ENCODE measurements around the gene HMX1. TPM values are rescaled to one million over a fixed set of nuclear protein-coding genes. Genes with fewer than 3 reads are reported as not detected.

The HMX1 gene
- total RNA-seq, 1 donor from 2014 or later: not detected

DNA sequence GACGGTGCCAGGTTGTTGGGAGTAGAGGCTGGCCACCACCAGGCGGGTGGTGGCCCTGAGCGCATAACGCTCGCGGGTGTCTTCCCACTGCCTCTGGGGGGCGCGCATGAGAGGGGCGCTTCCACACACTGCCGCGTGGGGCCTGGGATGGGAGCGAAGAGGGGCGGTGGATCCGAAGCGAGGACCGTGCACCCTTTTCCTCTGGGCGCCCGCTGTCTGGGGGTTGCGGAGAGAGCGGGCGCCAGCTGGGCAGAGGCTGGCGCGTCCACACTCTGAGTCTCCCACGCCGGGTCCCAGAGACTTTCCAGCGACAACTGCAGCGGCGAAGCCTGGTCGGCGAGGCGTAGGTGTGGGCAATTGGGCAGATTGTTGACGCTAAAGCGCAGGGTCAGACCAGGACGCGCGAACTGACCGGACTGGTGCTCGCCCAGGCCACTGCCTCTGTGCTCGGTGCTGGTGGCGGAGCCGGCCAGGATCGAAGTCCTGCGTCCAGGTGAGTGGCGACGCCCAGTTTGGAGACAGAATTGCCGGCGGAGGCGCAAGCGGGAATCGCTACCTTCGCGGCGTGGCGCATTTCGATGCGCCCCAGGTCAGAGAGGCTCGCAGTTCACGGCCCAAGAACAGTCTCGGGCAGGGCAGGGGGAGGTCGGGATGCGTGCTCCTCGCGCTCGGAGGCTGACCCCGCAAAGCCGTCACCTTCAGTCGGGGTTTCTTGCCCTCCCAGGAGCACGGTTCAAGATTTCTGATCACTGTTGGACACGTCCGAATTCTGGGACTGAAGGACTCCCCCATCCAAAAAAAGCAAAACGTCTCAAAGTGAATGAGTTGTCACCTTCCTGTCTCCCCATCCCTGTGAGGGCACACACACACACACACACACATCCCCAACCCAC lies 2.6 kb upstream of the HMX1 start:
- DNase-seq (ENCODE audit: low spot score): no peak
- no peaks in the 10 kb centered on the region for H3K9me3 Mint-ChIP-seq (ENCODE audit: unreplicated experiment)
- TF ChIP-seq, protein P1, sequence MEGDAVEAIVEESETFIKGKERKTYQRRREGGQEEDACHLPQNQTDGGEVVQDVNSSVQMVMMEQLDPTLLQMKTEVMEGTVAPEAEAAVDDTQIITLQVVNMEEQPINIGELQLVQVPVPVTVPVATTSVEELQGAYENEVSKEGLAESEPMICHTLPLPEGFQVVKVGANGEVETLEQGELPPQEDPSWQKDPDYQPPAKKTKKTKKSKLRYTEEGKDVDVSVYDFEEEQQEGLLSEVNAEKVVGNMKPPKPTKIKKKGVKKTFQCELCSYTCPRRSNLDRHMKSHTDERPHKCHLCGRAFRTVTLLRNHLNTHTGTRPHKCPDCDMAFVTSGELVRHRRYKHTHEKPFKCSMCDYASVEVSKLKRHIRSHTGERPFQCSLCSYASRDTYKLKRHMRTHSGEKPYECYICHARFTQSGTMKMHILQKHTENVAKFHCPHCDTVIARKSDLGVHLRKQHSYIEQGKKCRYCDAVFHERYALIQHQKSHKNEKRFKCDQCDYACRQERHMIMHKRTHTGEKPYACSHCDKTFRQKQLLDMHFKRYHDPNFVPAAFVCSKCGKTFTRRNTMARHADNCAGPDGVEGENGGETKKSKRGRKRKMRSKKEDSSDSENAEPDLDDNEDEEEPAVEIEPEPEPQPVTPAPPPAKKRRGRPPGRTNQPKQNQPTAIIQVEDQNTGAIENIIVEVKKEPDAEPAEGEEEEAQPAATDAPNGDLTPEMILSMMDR (IDR thresholded peaks at IDR 0.05; ENCODE audit: unreplicated experiment): no peak
- H3K27ac Mint-ChIP-seq (ENCODE audit: unreplicated experiment): no peak overlapping the region
- H3K36me3 Mint-ChIP-seq (ENCODE audit: low read depth, unreplicated experiment): no peaks in the 10 kb centered on the region
- H3K4me1 Mint-ChIP-seq (ENCODE audit: unreplicated experiment): peaks cover 3% of the 10 kb centered on the region
- H3K27me3 Mint-ChIP-seq (ENCODE audit: unreplicated experiment): peaks cover 50% of the 10 kb centered on the region
- no peak overlapping the region for H3K4me3 Mint-ChIP-seq (ENCODE audit: unreplicated experiment)

DNA sequence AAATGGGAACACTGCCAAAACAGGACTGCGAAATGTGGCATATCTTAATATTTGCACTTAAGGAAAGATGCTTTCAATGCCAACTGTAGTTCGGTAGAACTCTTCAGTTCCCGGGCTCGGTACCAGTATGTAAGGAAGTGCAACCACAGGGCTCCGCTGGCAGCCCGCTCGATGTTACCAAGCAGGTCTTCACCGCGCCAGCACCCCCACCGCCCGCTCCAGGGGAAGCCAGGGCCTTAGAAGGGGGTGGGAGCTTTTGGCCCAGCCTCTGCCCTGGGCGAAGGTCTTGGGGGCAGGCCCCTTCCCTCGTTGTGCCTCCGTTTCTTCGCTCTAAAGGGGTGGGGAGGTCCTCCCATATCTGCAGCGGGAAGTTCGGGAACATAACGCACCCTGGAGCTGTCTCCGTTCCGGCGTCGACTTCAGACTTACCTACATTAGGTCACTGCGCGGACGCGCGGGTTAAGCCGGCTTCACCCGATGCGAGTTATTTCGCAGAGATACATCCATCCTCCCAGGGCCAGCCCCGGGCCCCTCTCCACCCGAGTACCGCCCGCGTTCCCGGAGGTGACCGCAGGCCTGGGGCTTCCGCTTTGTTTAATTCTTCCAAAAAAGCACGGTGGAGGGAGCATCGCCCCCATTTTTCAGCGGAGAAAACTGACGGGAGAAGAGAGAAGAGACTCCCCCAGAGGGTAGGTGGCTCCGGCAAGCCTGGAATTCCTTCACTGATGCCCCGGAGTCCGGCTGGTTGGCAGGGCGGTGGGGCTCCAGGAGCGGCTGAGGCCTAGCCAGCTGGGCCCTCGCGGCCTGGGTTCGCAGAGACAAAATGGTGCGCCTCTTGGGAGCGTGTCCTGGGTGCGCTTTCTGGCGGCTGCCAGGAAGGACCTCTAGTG lies 1.0 kb upstream of the HMX1 start:
- DNase-seq (ENCODE audit: low spot score): no peak
- Mint-ChIP-seq H3K36me3 (ENCODE audit: low read depth, unreplicated experiment) (peaks cover 4% of the 10 kb centered on the region), H3K4me1 (ENCODE audit: unreplicated experiment) (peaks cover 11% of the 10 kb centered on the region), H3K27me3 (ENCODE audit: unreplicated experiment) (peaks cover 53% of the 10 kb centered on the region), H3K27ac (ENCODE audit: unreplicated experiment) (no peak overlapping the region), H3K9me3 (ENCODE audit: unreplicated experiment) (no peaks in the 10 kb centered on the region), H3K4me3 (ENCODE audit: unreplicated experiment) (no peak overlapping the region)
- TF ChIP-seq, protein P1 (IDR thresholded peaks at IDR 0.05; ENCODE audit: unreplicated experiment): no peak

DNA sequence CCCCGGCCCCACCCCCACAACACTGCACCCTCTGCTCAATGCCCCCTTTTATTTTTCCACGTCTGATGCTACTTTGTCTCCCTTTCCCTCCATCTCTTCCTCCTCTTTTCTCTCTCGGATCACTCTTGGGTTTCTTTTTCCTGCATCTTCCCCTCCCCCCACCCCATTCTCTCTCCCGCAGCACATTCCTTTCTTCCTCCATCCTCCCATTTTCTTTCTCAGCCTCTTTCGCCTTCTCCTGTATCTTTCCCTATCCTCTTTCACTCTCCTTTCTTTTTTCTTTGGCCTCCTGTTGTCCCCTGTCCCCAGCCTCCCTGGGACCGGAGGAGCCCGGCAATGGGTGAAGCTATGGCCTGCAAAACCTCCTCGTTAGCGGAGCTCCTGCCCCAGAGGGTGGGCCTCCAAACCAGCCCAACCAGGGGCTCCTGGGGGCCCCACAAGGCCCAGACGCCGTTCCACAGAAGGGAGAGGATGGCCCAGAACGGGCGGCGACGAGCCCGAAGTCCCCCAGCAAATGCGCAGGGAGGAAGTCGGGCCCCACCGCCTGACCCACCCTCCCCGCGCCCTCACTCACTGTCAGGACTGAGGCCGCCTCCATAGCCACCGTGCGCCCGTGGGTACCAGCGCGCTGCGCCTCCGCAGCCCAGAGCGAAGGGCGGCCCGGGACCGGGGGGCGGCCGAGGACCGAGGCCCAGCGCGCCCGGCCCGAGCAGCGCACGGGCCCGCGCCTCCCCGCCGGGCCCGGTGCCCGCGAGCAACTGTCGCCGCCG lies 807 bp downstream of the HMX1 start:
- DNase-seq (ENCODE audit: low spot score): no peak
- no peak overlapping the region for H3K4me3 Mint-ChIP-seq (ENCODE audit: unreplicated experiment)
- TF ChIP-seq, protein P1 (IDR thresholded peaks at IDR 0.05; ENCODE audit: unreplicated experiment): no peak
- peaks cover 11% of the 10 kb centered on the region for H3K4me1 Mint-ChIP-seq (ENCODE audit: unreplicated experiment)
- H3K9me3 Mint-ChIP-seq (ENCODE audit: unreplicated experiment): no peaks in the 10 kb centered on the region
- peaks cover 48% of the 10 kb centered on the region for H3K27me3 Mint-ChIP-seq (ENCODE audit: unreplicated experiment)
- H3K36me3 Mint-ChIP-seq (ENCODE audit: low read depth, unreplicated experiment): peaks cover 4% of the 10 kb centered on the region
- no peak overlapping the region for H3K27ac Mint-ChIP-seq (ENCODE audit: unreplicated experiment)

DNA sequence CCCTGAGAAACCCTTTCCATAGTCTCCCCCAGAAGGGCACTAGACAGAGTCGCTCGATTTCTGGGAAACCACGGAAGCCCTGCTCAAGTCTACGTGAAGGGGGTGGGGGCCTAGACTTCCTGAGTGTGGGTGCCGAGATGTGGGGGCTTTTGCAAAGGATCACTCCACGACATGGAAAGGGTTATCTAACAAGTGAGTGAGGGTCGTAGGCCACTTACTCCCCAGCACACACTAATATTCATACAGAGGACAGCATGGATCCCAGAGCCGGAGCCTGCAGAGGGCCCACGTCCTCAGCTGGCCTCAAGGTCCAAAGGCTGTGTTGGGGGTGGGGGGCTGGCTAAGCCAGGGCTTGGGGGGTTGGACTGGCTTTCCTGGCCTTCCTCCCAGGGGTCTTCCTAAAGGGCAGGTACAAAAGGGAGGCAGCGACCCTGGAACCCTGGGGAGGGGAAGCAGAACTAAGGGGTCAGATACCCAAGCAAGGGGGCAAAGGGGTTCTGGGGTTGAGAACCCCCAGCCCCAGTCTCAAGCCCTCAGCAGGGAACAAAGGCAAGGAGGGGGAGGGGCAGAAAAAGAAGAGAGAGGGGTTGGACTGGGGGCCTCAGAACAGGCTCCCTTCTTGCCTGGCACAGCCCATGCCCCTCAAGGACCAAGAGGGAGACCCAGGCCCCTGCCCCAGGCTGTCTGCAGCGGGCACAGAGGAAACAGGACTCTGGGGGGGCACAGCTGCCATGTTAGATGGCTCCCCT lies 1.6 kb downstream of the HMX1 start:
- H3K9me3 Mint-ChIP-seq (ENCODE audit: unreplicated experiment): no peaks in the 10 kb centered on the region
- TF ChIP-seq, protein P1 (IDR thresholded peaks at IDR 0.05; ENCODE audit: unreplicated experiment): no peak
- H3K4me1 Mint-ChIP-seq (ENCODE audit: unreplicated experiment): peaks cover 11% of the 10 kb centered on the region
- H3K27me3 Mint-ChIP-seq (ENCODE audit: unreplicated experiment): peaks cover 41% of the 10 kb centered on the region
- DNase-seq (ENCODE audit: low spot score): no peak
- H3K36me3 Mint-ChIP-seq (ENCODE audit: low read depth, unreplicated experiment): peaks cover 4% of the 10 kb centered on the region
- no peak overlapping the region for H3K27ac Mint-ChIP-seq (ENCODE audit: unreplicated experiment)
- no peak overlapping the region for H3K4me3 Mint-ChIP-seq (ENCODE audit: unreplicated experiment)

Data from endothelial cell (in vitro differentiated cells).